Vagina (tissue), 2 donors: ENCODE measurements around the gene ASPG. TPM values are rescaled to one million over a fixed set of nuclear protein-coding genes. Genes with fewer than 3 reads are reported as not detected.

Experiments used
- DNase-seq, 2 donors: peaks; one replicate each; pipeline ENCODE4 v3.0.0-alpha.2; 2017; ENCODE audit errors: extremely low spot score in 2 of 2
- H3K27ac ChIP-seq: fragments of 200-600 bp; sonication (generic); one replicate; pipeline ENCODE4 v1.5.1; 2019
- H3K27me3 ChIP-seq: fragments of 200-600 bp; sonication (generic); one replicate; pipeline ENCODE4 v1.5.1; 2019
- H3K36me3 ChIP-seq, 2 donors: fragments of 200-600 bp; sonication (generic); one replicate each; pipeline ENCODE4 v1.5.1; 2017 to 2019
- H3K4me1 ChIP-seq: fragments of 200-600 bp; sonication (generic); one replicate; pipeline ENCODE4 v1.5.1; 2019
- H3K4me3 ChIP-seq, 2 donors: fragments of 200-600 bp; sonication (generic); 1 replicate in 1 of 2; 2 replicates in 1 of 2; pipeline ENCODE4 v1.5.1; 2016 to 2019
- H3K9me3 ChIP-seq: fragments of 200-600 bp; sonication (generic); one replicate; pipeline ENCODE4 v1.5.1; 2019
- CTCF ChIP-seq, 3 experiments: fragments of 450-650 bp in 2 of 3; fragments of 200-600 bp in 1 of 3; sonication (generic) in 1 of 3; IDR thresholded peaks; one replicate each; pipeline ENCODE4 v1.5.1; 2017 to 2019; ENCODE audit warnings: antibody characterized with exemption in 3 of 3, mild to moderate bottlenecking in 2 of 3, moderate library complexity in 2 of 3
- POLR2A ChIP-seq, 2 donors: fragments of 450-650 bp; IDR thresholded peaks; one replicate each; pipeline ENCODE4 v1.6.1; 2017; ENCODE audit warnings: antibody characterized with exemption in 2 of 2, mild to moderate bottlenecking in 2 of 2, moderate library complexity in 2 of 2
- POLR2AphosphoS5 ChIP-seq, 2 donors: sonication (generic); formaldehyde crosslinking; IDR thresholded peaks; one replicate each; pipeline ENCODE4 v1.9.0; 2017; ENCODE audit warnings: antibody characterized with exemption in 2 of 2, mild to moderate bottlenecking in 2 of 2, low read depth in 1 of 2; ENCODE audit not compliant: insufficient read depth in 1 of 2
- intact Hi-C: fragments of 100-400 bp; cut with DNase I; formaldehyde crosslinking; loops from one replicate; pipeline ENCODE4 v1.15.1; 2023
- total RNA-seq: library from RNA; depleted of rRNA; stranded (reverse); fragments of >200 nt; gene quantifications from one replicate; pipeline ENCODE4 v1.2.3, GENCODE V29; 2016

Gene ASPG
- total RNA-seq, 1 donor from 2014 or later, result 3.7 TPM

GRCh38 chr14:104144453-104144790 lies 58.9 kb downstream of the ASPG start:
- no peak overlapping the region for H3K4me3 ChIP-seq
- no peaks in the 10 kb centered on the region for H3K27me3 ChIP-seq
- H3K27ac ChIP-seq, result no peak overlapping the region
- intact Hi-C loops, result no loop called here
- H3K4me1 ChIP-seq, result peaks cover 19% of the 10 kb centered on the region
- no peak for DNase-seq
- no peaks in the 10 kb centered on the region for H3K36me3 ChIP-seq
- TF ChIP-seq POLR2AphosphoS5 (IDR thresholded peaks at IDR 0.05; ENCODE audit: insufficient read depth in 1 of 2, low read depth in 1 of 2) (no peak), CTCF (IDR thresholded peaks at IDR 0.05) (no peak), POLR2A (IDR thresholded peaks at IDR 0.05) (no peak)
- H3K9me3 ChIP-seq, result no peaks in the 10 kb centered on the region

- no peak for DNase-seq
- TF ChIP-seq POLR2A (IDR thresholded peaks at IDR 0.05), result no peak
- TF ChIP-seq POLR2AphosphoS5 (IDR thresholded peaks at IDR 0.05; ENCODE audit: insufficient read depth in 1 of 2, low read depth in 1 of 2), result no peak
- no peak for TF ChIP-seq CTCF (IDR thresholded peaks at IDR 0.05)
- H3K4me3 ChIP-seq, result no peak overlapping the region
- H3K9me3 ChIP-seq, result no peaks in the 10 kb centered on the region
- intact Hi-C loops, result no loop called here
- H3K27ac ChIP-seq, result no peak overlapping the region
- H3K36me3 ChIP-seq, result no peaks in the 10 kb centered on the region
- H3K27me3 ChIP-seq, result no peaks in the 10 kb centered on the region
- H3K4me1 ChIP-seq, result peaks cover 17% of the 10 kb centered on the region
Measured at GRCh38 chr14:104144911-104145825, 59.7 kb downstream of the ASPG start.

GRCh38 chr14:104145826-104146601 lies 60.5 kb downstream of the ASPG start:
- Histone ChIP-seq H3K27ac (no peak overlapping the region), H3K9me3 (no peaks in the 10 kb centered on the region), H3K4me3 (no peak overlapping the region), H3K4me1 (peaks cover 24% of the 10 kb centered on the region), H3K36me3 (no peaks in the 10 kb centered on the region), H3K27me3 (no peaks in the 10 kb centered on the region)
- DNase-seq, result no peak
- intact Hi-C loops, result no loop called here
- TF ChIP-seq CTCF (IDR thresholded peaks at IDR 0.05) (no peak), POLR2AphosphoS5 (IDR thresholded peaks at IDR 0.05; ENCODE audit: insufficient read depth in 1 of 2, low read depth in 1 of 2) (no peak), POLR2A (IDR thresholded peaks at IDR 0.05) (no peak)

- TF ChIP-seq CTCF (IDR thresholded peaks at IDR 0.05) (no peak), POLR2A (IDR thresholded peaks at IDR 0.05) (no peak), POLR2AphosphoS5 (IDR thresholded peaks at IDR 0.05; ENCODE audit: insufficient read depth in 1 of 2, low read depth in 1 of 2) (no peak)
- Histone ChIP-seq H3K9me3 (no peaks in the 10 kb centered on the region), H3K36me3 (no peaks in the 10 kb centered on the region), H3K27me3 (no peaks in the 10 kb centered on the region), H3K4me1 (peaks cover 24% of the 10 kb centered on the region), H3K27ac (no peak overlapping the region), H3K4me3 (no peak overlapping the region)
- intact Hi-C loops, result no loop called here
- DNase-seq, result no peak
Measured at GRCh38 chr14:104146651-104147345, 61.3 kb downstream of the ASPG start.
